Progenitor cell of endocrine pancreas (in vitro differentiated cells): Measurements from ENCODE around the gene FXYD6. TPM values are rescaled to one million over a fixed set of nuclear protein-coding genes. Genes with fewer than 3 reads are reported as not detected.

Experiments
- DNase-seq: peaks from one replicate; pipeline ENCODE4 v3.0.0; 2021; ENCODE audit warnings: low spot score; ENCODE audit not compliant: unreplicated experiment
- H3K27ac Mint-ChIP-seq: 2 replicates; pipeline ENCODE4 v1.8.0; 2021; ENCODE audit warnings: mild to moderate bottlenecking, moderate library complexity, mixed read lengths
- H3K27me3 Mint-ChIP-seq: 2 replicates; pipeline ENCODE4 v1.8.0; 2021; ENCODE audit warnings: mixed read lengths
- H3K36me3 Mint-ChIP-seq: 2 replicates; pipeline ENCODE4 v1.8.0; 2022; ENCODE audit warnings: mixed read lengths; ENCODE audit not compliant: insufficient read depth
- H3K4me1 Mint-ChIP-seq: 2 replicates; pipeline ENCODE4 v1.8.0; 2021; ENCODE audit warnings: low read depth, mixed read lengths
- H3K4me3 Mint-ChIP-seq: 2 replicates; pipeline ENCODE4 v1.8.0; 2021; ENCODE audit warnings: low read depth, mild to moderate bottlenecking, moderate library complexity, mixed read lengths
- H3K9me3 Mint-ChIP-seq: 2 replicates; pipeline ENCODE4 v1.8.0; 2021; ENCODE audit warnings: low read depth, mixed read lengths
- CTCF ChIP-seq: fragments of 200-600 bp; sonication (generic); IDR thresholded peaks from one replicate; pipeline ENCODE4 v1.5.0; 2021; ENCODE audit warnings: antibody characterized with exemption, mild to moderate bottlenecking; ENCODE audit not compliant: unreplicated experiment
- total RNA-seq: library from RNA; stranded (reverse); gene quantifications from 2 replicates; pipeline ENCODE4 v1.2.1, GENCODE V29; 2021

Gene FXYD6
- total RNA-seq, 1 donor from 2014 or later = 28.5 TPM

DNA sequence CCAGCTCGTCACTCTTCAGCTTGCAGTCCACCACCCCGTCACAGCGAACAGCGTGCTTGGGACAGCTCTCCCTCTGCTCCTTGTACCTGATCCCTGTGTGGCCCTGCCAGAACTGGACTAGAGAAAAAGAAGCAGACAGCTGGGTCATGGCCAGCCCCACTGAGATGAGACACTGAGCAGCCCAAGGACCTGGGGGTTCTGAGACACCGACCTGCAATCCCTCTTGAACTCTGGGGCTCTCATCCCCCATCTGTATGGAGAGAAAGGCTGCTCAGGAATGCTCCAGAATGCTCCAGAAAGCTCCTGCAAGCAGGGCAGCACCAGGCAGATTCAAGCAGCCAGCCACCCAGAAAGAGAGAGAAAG, 37.9 kb upstream of the FXYD6 start:
- no peak for DNase-seq
- no peaks in the 10 kb centered on the region for H3K36me3 Mint-ChIP-seq
- H3K27ac Mint-ChIP-seq = no peak overlapping the region
- TF ChIP-seq CTCF = no peak
- H3K27me3 Mint-ChIP-seq = peaks cover 16% of the 10 kb centered on the region
- H3K4me3 Mint-ChIP-seq = no peak overlapping the region
- H3K9me3 Mint-ChIP-seq = no peaks in the 10 kb centered on the region
- no peaks in the 10 kb centered on the region for H3K4me1 Mint-ChIP-seq

GRCh38 chr11:117913736-117914397, 37.4 kb upstream of the FXYD6 start:
- H3K27ac Mint-ChIP-seq = no peak overlapping the region
- no peak for TF ChIP-seq CTCF
- H3K36me3 Mint-ChIP-seq = no peaks in the 10 kb centered on the region
- no peak for DNase-seq
- peaks cover 16% of the 10 kb centered on the region for H3K27me3 Mint-ChIP-seq
- no peaks in the 10 kb centered on the region for H3K9me3 Mint-ChIP-seq
- no peaks in the 10 kb centered on the region for H3K4me1 Mint-ChIP-seq
- H3K4me3 Mint-ChIP-seq = no peak overlapping the region

DNA sequence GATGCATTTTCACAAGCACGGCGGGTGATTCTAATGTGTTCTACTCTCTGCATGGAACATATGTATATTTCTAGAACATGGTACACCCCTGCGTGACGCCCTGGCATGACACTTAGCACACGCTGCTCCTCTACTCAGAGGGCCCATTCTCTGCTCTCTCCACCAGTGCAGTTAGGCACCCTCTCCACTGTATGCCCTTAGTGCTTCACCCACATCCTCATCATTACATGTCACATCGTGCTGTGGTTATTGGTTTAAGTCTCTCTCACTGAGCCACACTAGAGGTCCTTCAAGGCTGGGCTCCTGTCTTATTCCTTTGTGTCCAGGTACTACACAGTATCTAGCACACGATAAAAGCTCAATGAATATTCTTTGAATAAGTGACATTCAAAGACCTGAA, 36.0 kb upstream of the FXYD6 start:
- TF ChIP-seq CTCF = no peak

DNA sequence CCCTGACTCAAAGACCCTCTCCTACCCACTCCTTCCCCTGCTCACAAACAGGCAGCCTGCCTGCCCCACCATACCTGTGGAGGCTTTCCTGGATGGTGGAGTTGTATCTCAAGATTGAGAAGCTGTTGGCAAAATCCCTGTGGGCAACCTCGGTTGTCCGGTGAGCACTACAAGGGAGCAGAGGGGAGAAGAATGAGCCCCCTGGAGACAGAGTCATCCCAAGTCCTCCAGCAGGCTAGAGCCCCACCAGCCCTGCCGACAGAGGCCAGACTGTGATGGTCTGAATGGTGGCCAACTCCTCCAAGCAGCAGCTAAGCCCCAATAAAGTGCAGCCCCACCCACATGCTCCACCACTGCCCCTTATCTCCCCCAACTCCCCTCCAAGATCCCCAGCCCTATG, 35.2 kb upstream of the FXYD6 start:
- no peak for TF ChIP-seq CTCF
- no peak overlapping the region for H3K27ac Mint-ChIP-seq
- no peaks in the 10 kb centered on the region for H3K36me3 Mint-ChIP-seq
- no peak for DNase-seq
- H3K4me1 Mint-ChIP-seq = peaks cover 6% of the 10 kb centered on the region
- peaks cover 23% of the 10 kb centered on the region for H3K27me3 Mint-ChIP-seq
- H3K9me3 Mint-ChIP-seq = no peaks in the 10 kb centered on the region
- no peak overlapping the region for H3K4me3 Mint-ChIP-seq

More for the DNA sequence above, 36.0 kb upstream of the FXYD6 start:
- H3K9me3 Mint-ChIP-seq = no peaks in the 10 kb centered on the region
- peaks cover 5% of the 10 kb centered on the region for H3K4me1 Mint-ChIP-seq
- H3K27me3 Mint-ChIP-seq = peaks cover 22% of the 10 kb centered on the region
- no peak overlapping the region for H3K27ac Mint-ChIP-seq
- no peak for DNase-seq
- no peaks in the 10 kb centered on the region for H3K36me3 Mint-ChIP-seq
- no peak overlapping the region for H3K4me3 Mint-ChIP-seq

DNA sequence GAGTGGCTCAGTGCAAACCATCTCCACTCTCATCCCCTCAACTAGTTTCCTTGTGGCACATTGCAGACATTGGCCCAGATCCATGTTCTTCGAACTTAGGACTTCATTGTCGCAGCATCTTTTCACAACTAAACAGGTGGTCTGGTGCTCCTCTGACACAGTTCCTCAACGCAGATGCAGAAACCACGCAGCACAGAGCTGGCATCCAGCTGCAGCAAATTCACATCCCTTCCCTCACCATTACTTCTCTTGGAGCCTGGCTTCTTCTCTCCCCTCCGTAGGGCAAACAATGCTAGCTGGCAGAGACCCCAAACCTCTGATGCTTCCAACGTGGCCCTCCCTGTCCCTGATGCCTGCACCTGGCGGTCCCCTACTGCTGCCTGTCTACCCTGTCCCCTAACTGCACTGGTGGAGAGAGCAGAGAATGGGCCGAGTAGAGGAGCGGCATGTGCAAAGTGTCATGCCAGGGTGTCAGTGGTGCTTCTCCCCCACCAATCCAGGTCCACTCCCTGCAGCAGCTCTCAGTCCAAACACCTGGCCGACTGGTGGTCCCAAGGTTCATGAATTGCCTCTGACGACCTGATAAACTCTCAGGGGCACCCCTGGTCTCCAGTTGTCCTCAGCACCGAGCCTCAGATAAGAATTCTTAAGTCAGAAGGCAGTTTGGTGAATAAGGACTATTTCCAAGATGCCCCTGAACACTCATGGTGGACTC, 34.6 kb upstream of the FXYD6 start:
- no peaks in the 10 kb centered on the region for H3K9me3 Mint-ChIP-seq
- no peak for TF ChIP-seq CTCF
- no peak for DNase-seq
- no peak overlapping the region for H3K27ac Mint-ChIP-seq
- H3K4me3 Mint-ChIP-seq = no peak overlapping the region
- H3K4me1 Mint-ChIP-seq = peaks cover 6% of the 10 kb centered on the region
- H3K36me3 Mint-ChIP-seq = no peaks in the 10 kb centered on the region
- H3K27me3 Mint-ChIP-seq = peaks cover 19% of the 10 kb centered on the region
